Activated T-helper 2 cell treated with anti-CD3 and anti-CD28 coated beads, Interferon-gamma antibody, Interleukin-2, Interleukin-4, amounts not matched to agents 10 μg/mL and 5 μg/mL and 100 μg/mL, durations not matched to agents 14 hours and 24 hours and 36 hours (primary cell): ENCODE measurements around the gene BCL7A. TPM values are rescaled to one million over a fixed set of nuclear protein-coding genes. Genes with fewer than 3 reads are reported as not detected.

Experiments
- DNase-seq: peaks from one replicate; pipeline ENCODE4 v3.0.0; 2021; ENCODE audit warnings: low spot score
- H3K27ac Mint-ChIP-seq: one replicate; pipeline ENCODE4 v1.8.0; 2021; ENCODE audit warnings: mixed read lengths
- H3K27me3 Mint-ChIP-seq: one replicate; pipeline ENCODE4 v1.8.0; 2021; ENCODE audit warnings: low read depth, mixed read lengths
- H3K36me3 Mint-ChIP-seq: one replicate; pipeline ENCODE4 v1.8.0; 2021; ENCODE audit warnings: low read depth, mixed read lengths
- H3K4me1 Mint-ChIP-seq: one replicate; pipeline ENCODE4 v1.8.0; 2021; ENCODE audit warnings: low read depth, mixed read lengths
- H3K4me3 Mint-ChIP-seq: one replicate; pipeline ENCODE4 v1.8.0; 2021; ENCODE audit warnings: low read depth, mild to moderate bottlenecking, moderate library complexity, mixed read lengths
- H3K9me3 Mint-ChIP-seq: one replicate; pipeline ENCODE4 v1.8.0; 2021; ENCODE audit warnings: mixed read lengths
- intact Hi-C: fragments of 100-400 bp; cut with micrococcal nuclease; formaldehyde crosslinking; loops from one replicate; pipeline ENCODE4 v1.15.1; 2023
- total RNA-seq: library from RNA; stranded (reverse); gene quantifications from 2 replicates; pipeline ENCODE4 v1.2.3, GENCODE V29; 2022

Gene BCL7A
- total RNA-seq, 1 donor from 2014 or later: 11.4 TPM

- peaks cover 8% of the 10 kb centered on the region for H3K4me1 Mint-ChIP-seq
- intact Hi-C loops: loop anchor here (5.0 kb wide), 1 partner anchor 106 kb away; the partner anchor contains the start of gene CFAP251
Measured at GRCh38 chr12:122023339-122024131, 1.9 kb downstream of the BCL7A start.

GRCh38 chr12:122024132-122024785, 2.6 kb downstream of the BCL7A start:
- Mint-ChIP-seq H3K36me3 (no peaks in the 10 kb centered on the region), H3K4me3 (peak overlapping the region; percentile 17), H3K27me3 (peaks cover 13% of the 10 kb centered on the region), H3K27ac (no peak overlapping the region), H3K9me3 (no peaks in the 10 kb centered on the region), H3K4me1 (peaks cover 9% of the 10 kb centered on the region)
- no peak for DNase-seq
- intact Hi-C loops: loop anchor here (5.0 kb wide), 1 partner anchor 107 kb away; the partner anchor contains the start of gene CFAP251

More at GRCh38 chr12:122023339-122024131, 1.9 kb downstream of the BCL7A start:
- DNase-seq: no peak
- Mint-ChIP-seq H3K9me3 (peaks cover 1% of the 10 kb centered on the region), H3K27me3 (peaks cover 12% of the 10 kb centered on the region), H3K27ac (peak overlapping the region; percentile 42), H3K36me3 (no peaks in the 10 kb centered on the region), H3K4me3 (peak overlapping the region; percentile 77)

GRCh38 chr12:122026706-122027333, 5.1 kb downstream of the BCL7A start:
- no peaks in the 10 kb centered on the region for H3K36me3 Mint-ChIP-seq
- peaks cover 3% of the 10 kb centered on the region for H3K27me3 Mint-ChIP-seq
- no peak overlapping the region for H3K27ac Mint-ChIP-seq
- H3K9me3 Mint-ChIP-seq: no peaks in the 10 kb centered on the region
- no peak for DNase-seq
- peaks cover 5% of the 10 kb centered on the region for H3K4me1 Mint-ChIP-seq
- intact Hi-C loops: no loop called here
- H3K4me3 Mint-ChIP-seq: no peak overlapping the region

GRCh38 chr12:122028165-122028904, 6.7 kb downstream of the BCL7A start:
- Mint-ChIP-seq H3K36me3 (no peaks in the 10 kb centered on the region), H3K9me3 (no peaks in the 10 kb centered on the region), H3K4me3 (no peak overlapping the region), H3K27me3 (peaks cover 3% of the 10 kb centered on the region), H3K27ac (no peak overlapping the region), H3K4me1 (peaks cover 3% of the 10 kb centered on the region)
- intact Hi-C loops: no loop called here
- no peak for DNase-seq

- Mint-ChIP-seq H3K27ac (no peak overlapping the region), H3K27me3 (peaks cover 3% of the 10 kb centered on the region), H3K9me3 (no peaks in the 10 kb centered on the region), H3K4me3 (no peak overlapping the region), H3K36me3 (no peaks in the 10 kb centered on the region), H3K4me1 (peaks cover 1% of the 10 kb centered on the region)
- intact Hi-C loops: no loop called here
- no peak for DNase-seq
Measured at GRCh38 chr12:122028905-122029560, 7.3 kb downstream of the BCL7A start.

- H3K9me3 Mint-ChIP-seq: no peaks in the 10 kb centered on the region
- no peak overlapping the region for H3K27ac Mint-ChIP-seq
- no peaks in the 10 kb centered on the region for H3K36me3 Mint-ChIP-seq
- H3K4me3 Mint-ChIP-seq: no peak overlapping the region
- H3K27me3 Mint-ChIP-seq: peaks cover 3% of the 10 kb centered on the region
- intact Hi-C loops: no loop called here
- no peak for DNase-seq
- peaks cover 1% of the 10 kb centered on the region for H3K4me1 Mint-ChIP-seq
Measured at GRCh38 chr12:122029620-122030423, 8.1 kb downstream of the BCL7A start.

GRCh38 chr12:122030424-122031035, 8.8 kb downstream of the BCL7A start:
- Mint-ChIP-seq H3K36me3 (no peaks in the 10 kb centered on the region), H3K27ac (no peak overlapping the region), H3K27me3 (peaks cover 3% of the 10 kb centered on the region), H3K4me1 (peaks cover 1% of the 10 kb centered on the region), H3K9me3 (no peaks in the 10 kb centered on the region), H3K4me3 (no peak overlapping the region)
- no peak for DNase-seq
- intact Hi-C loops: no loop called here

GRCh38 chr12:122031342-122032216, 9.9 kb downstream of the BCL7A start:
- Mint-ChIP-seq H3K27me3 (peaks cover 3% of the 10 kb centered on the region), H3K27ac (no peak overlapping the region), H3K4me3 (no peak overlapping the region), H3K9me3 (no peaks in the 10 kb centered on the region), H3K4me1 (peaks cover 1% of the 10 kb centered on the region), H3K36me3 (peaks cover 6% of the 10 kb centered on the region)
- DNase-seq: peak; percentile 35
- intact Hi-C loops: no loop called here

- Mint-ChIP-seq H3K4me1 (peaks cover 1% of the 10 kb centered on the region), H3K9me3 (no peaks in the 10 kb centered on the region), H3K27ac (no peak overlapping the region), H3K36me3 (peaks cover 6% of the 10 kb centered on the region), H3K27me3 (peaks cover 3% of the 10 kb centered on the region), H3K4me3 (no peak overlapping the region)
- DNase-seq: no peak
- intact Hi-C loops: no loop called here
Measured at GRCh38 chr12:122032580-122032979, 10.9 kb downstream of the BCL7A start.

GRCh38 chr12:122035292-122035691, 13.6 kb downstream of the BCL7A start:
- Mint-ChIP-seq H3K27ac (no peak overlapping the region), H3K27me3 (no peaks in the 10 kb centered on the region), H3K36me3 (peaks cover 6% of the 10 kb centered on the region), H3K4me3 (no peak overlapping the region), H3K9me3 (no peaks in the 10 kb centered on the region), H3K4me1 (no peaks in the 10 kb centered on the region)
- intact Hi-C loops: no loop called here
- no peak for DNase-seq
